ENCODE results near the gene ADPRH. TPM values are rescaled to one million over a fixed set of nuclear protein-coding genes. Genes with fewer than 3 reads are reported as not detected.
A peak's percentile ranks its signal among the peaks of the same experiment; 100 is the strongest.

The ADPRH gene
- total and polyA plus RNA-seq, 10 of the 15 experiments (the other 5 are each of a cell fraction or from before 2014, with no cell fraction given), result 2.3 to 32.6 (median 19.0) TPM

GRCh38 chr3:119579366-119580066 is at the start of gene ADPRH (continued):
- TF ChIP-seq CREM (IDR thresholded peaks at IDR 0.05; ENCODE audit: low read depth), result peak; percentile 11; the same call in 1 of the 2 replicates
- TF ChIP-seq SIX5 (IDR thresholded peaks at IDR 0.05; ENCODE audit: low read depth, low read length, severe bottlenecking), result no peak
- no peak for TF ChIP-seq ZZZ3 (IDR thresholded peaks at IDR 0.05; ENCODE audit: control insufficient read depth, insufficient read length, low read depth)
- TF ChIP-seq SUZ12 (IDR thresholded peaks at IDR 0.05; ENCODE audit: unreplicated experiment), result no peak
- peak; percentile 31; the same call in 1 of the 2 replicates for TF ChIP-seq MTA2 (IDR thresholded peaks at IDR 0.05; ENCODE audit: low read depth)
- TF ChIP-seq, protein P1, sequence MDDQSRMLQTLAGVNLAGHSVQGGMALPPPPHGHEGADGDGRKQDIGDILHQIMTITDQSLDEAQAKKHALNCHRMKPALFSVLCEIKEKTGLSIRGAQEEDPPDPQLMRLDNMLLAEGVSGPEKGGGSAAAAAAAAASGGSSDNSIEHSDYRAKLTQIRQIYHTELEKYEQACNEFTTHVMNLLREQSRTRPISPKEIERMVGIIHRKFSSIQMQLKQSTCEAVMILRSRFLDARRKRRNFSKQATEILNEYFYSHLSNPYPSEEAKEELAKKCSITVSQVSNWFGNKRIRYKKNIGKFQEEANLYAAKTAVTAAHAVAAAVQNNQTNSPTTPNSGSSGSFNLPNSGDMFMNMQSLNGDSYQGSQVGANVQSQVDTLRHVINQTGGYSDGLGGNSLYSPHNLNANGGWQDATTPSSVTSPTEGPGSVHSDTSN (IDR thresholded peaks at IDR 0.05; ENCODE audit: insufficient replicate concordance, low read depth, low read length), result no peak
- TF ChIP-seq IKZF2 (IDR thresholded peaks at IDR 0.05), result peak; percentile 72 to 79; a peak in 3 of 4 replicates
- TF ChIP-seq GABPA (IDR thresholded peaks at IDR 0.05; ENCODE audit: low read depth), result no peak
- no peak for TF ChIP-seq NFYA (IDR thresholded peaks at IDR 0.05; ENCODE audit: borderline replicate concordance, low read depth, low read length)
- TF ChIP-seq SREBF1 (IDR thresholded peaks at IDR 0.05; ENCODE audit: low read length), result no peak
- TF ChIP-seq, protein P2, sequence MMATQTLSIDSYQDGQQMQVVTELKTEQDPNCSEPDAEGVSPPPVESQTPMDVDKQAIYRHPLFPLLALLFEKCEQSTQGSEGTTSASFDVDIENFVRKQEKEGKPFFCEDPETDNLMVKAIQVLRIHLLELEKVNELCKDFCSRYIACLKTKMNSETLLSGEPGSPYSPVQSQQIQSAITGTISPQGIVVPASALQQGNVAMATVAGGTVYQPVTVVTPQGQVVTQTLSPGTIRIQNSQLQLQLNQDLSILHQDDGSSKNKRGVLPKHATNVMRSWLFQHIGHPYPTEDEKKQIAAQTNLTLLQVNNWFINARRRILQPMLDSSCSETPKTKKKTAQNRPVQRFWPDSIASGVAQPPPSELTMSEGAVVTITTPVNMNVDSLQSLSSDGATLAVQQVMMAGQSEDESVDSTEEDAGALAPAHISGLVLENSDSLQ (IDR thresholded peaks at IDR 0.05), result no peak
- TF ChIP-seq, protein P3, sequence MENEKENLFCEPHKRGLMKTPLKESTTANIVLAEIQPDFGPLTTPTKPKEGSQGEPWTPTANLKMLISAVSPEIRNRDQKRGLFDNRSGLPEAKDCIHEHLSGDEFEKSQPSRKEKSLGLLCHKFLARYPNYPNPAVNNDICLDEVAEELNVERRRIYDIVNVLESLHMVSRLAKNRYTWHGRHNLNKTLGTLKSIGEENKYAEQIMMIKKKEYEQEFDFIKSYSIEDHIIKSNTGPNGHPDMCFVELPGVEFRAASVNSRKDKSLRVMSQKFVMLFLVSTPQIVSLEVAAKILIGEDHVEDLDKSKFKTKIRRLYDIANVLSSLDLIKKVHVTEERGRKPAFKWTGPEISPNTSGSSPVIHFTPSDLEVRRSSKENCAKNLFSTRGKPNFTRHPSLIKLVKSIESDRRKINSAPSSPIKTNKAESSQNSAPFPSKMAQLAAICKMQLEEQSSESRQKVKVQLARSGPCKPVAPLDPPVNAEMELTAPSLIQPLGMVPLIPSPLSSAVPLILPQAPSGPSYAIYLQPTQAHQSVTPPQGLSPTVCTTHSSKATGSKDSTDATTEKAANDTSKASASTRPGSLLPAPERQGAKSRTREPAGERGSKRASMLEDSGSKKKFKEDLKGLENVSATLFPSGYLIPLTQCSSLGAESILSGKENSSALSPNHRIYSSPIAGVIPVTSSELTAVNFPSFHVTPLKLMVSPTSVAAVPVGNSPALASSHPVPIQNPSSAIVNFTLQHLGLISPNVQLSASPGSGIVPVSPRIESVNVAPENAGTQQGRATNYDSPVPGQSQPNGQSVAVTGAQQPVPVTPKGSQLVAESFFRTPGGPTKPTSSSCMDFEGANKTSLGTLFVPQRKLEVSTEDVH (IDR thresholded peaks at IDR 0.05; ENCODE audit: low read depth, partially characterized antibody), result no peak
- TF ChIP-seq, protein P4, sequence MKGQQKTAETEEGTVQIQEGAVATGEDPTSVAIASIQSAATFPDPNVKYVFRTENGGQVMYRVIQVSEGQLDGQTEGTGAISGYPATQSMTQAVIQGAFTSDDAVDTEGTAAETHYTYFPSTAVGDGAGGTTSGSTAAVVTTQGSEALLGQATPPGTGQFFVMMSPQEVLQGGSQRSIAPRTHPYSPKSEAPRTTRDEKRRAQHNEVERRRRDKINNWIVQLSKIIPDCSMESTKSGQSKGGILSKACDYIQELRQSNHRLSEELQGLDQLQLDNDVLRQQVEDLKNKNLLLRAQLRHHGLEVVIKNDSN (IDR thresholded peaks at IDR 0.05; ENCODE audit: borderline replicate concordance, extremely low read length, insufficient read depth, low read depth, low read length), result no peak
- TF ChIP-seq, protein P5, sequence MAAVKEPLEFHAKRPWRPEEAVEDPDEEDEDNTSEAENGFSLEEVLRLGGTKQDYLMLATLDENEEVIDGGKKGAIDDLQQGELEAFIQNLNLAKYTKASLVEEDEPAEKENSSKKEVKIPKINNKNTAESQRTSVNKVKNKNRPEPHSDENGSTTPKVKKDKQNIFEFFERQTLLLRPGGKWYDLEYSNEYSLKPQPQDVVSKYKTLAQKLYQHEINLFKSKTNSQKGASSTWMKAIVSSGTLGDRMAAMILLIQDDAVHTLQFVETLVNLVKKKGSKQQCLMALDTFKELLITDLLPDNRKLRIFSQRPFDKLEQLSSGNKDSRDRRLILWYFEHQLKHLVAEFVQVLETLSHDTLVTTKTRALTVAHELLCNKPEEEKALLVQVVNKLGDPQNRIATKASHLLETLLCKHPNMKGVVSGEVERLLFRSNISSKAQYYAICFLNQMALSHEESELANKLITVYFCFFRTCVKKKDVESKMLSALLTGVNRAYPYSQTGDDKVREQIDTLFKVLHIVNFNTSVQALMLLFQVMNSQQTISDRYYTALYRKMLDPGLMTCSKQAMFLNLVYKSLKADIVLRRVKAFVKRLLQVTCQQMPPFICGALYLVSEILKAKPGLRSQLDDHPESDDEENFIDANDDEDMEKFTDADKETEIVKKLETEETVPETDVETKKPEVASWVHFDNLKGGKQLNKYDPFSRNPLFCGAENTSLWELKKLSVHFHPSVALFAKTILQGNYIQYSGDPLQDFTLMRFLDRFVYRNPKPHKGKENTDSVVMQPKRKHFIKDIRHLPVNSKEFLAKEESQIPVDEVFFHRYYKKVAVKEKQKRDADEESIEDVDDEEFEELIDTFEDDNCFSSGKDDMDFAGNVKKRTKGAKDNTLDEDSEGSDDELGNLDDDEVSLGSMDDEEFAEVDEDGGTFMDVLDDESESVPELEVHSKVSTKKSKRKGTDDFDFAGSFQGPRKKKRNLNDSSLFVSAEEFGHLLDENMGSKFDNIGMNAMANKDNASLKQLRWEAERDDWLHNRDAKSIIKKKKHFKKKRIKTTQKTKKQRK (IDR thresholded peaks at IDR 0.05; ENCODE audit: low read depth, low read length), result no peak
- no peak for TF ChIP-seq NR2C2 (IDR thresholded peaks at IDR 0.05; ENCODE audit: borderline replicate concordance, control insufficient read depth, insufficient read length, low read depth)
- TF ChIP-seq POLR2A (IDR thresholded peaks at IDR 0.05; ENCODE audit: low read depth, low read length), result peak; percentile 80
- no peak; the same call in 1 of the 2 replicates for TF ChIP-seq MLLT1 (IDR thresholded peaks at IDR 0.05)
- no peak for TF ChIP-seq STAT1 (conservative IDR thresholded peaks at IDR 0.05)
